MG63 (cell line): ENCODE results near the gene UFL1. TPM values are rescaled to one million over a fixed set of nuclear protein-coding genes. Genes with fewer than 3 reads are reported as not detected.
"Not testable (repeated sequence)": the region's sequence is repeated elsewhere in the genome, so short reads cannot be mapped to it uniquely, and the experiment has no call there.

ENCODE experiments used
- DNase-seq: peaks from one replicate; pipeline ENCODE4 v3.0.0-alpha.2; 2020
- H3K27me3 ChIP-seq: fragments of 250-450 bp; sonication (Bioruptor Pico); 2 replicates; pipeline ENCODE4 v1.5.1; 2020; ENCODE audit warnings: mild to moderate bottlenecking, moderate library complexity
- H3K36me3 ChIP-seq: fragments of 250-450 bp; sonication (Bioruptor Pico); 2 replicates; pipeline ENCODE4 v1.5.1; 2020; ENCODE audit warnings: mild to moderate bottlenecking, moderate library complexity
- H3K4me3 ChIP-seq: fragments of 250-450 bp; sonication (Bioruptor Pico); 2 replicates; pipeline ENCODE4 v1.5.1; 2020; ENCODE audit warnings: mild to moderate bottlenecking, moderate library complexity
- H3K9me3 ChIP-seq: fragments of 250-450 bp; sonication (Bioruptor Pico); 2 replicates; pipeline ENCODE4 v1.5.1; 2020; ENCODE audit warnings: mild to moderate bottlenecking, moderate library complexity
- total RNA-seq: library from RNA; depleted of rRNA; stranded (reverse); fragments of >200 nt; shearing (Covaris generic); gene quantifications from 2 replicates; pipeline ENCODE4 v1.2.3, GENCODE V29; 2014; ENCODE audit warnings: low replicate concordance; rRNA removed

UFL1 gene
- total RNA-seq, 1 experiment from 2014 or later = 12.6 TPM

DNA sequence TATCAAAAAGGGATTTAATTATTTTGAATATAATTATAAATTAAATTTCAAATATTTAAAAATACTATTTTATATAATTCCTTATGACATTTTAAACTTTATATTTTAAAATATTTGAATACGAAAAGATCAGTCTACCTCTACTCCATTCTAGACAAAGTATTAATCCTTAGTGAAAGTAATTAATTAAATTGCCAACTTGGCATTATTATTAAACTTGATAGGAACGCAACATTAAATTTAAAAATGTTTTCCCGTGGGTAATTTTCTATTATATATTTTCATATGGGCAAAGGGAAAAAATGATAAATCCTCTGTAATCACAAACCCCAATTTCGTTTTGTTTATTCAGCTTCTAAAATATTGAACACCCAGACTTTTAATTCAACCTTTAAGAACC lies 33.0 kb downstream of the UFL1 start:
- Histone ChIP-seq H3K36me3 (peaks cover 35% of the 10 kb centered on the region), H3K4me3 (no peak overlapping the region), H3K27me3 (no peaks in the 10 kb centered on the region), H3K9me3 (no peaks in the 10 kb centered on the region)
- DNase-seq = no peak

- H3K27me3 ChIP-seq, H3K4me3 ChIP-seq, DNase-seq, H3K9me3 ChIP-seq, H3K36me3 ChIP-seq: not testable (repeated sequence)
Observed at GRCh38 chr6:96559740-96560139, 38.1 kb downstream of the UFL1 start.

GRCh38 chr6:96562886-96563285 lies 41.3 kb downstream of the UFL1 start, which contains the start of gene FHL5:
FHL5 (plus strand) TSS chr6:96563128; CDS start chr6:96603614, 40,486 bp downstream.
- H3K9me3 ChIP-seq = no peaks in the 10 kb centered on the region; the same call in 1 of the 2 replicates
- H3K36me3 ChIP-seq = no peaks in the 10 kb centered on the region
- H3K4me3 ChIP-seq = no peak within 1 kb of the TSS
- no peak for DNase-seq
- no peaks in the 10 kb centered on the region for H3K27me3 ChIP-seq

DNA sequence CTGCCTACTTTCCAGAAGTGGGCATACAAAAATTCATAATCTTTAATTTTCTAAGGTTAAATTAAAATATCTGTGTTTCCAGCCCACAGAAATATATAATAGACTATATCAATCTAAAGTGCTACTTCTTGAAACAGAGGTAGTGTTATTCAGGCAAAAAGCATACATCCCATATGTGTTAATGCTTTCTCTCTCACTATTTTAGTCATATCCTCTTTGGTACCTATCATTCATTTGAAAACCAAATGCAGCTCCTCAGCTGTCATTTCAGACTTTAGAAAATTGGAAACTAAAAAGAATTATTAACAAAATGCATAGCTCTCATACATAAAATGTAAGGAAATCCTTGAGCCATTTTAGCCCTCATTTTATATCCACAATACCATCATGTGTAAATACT lies 42.2 kb downstream of the UFL1 start:
- H3K36me3 ChIP-seq = no peaks in the 10 kb centered on the region
- DNase-seq = no peak
- peaks cover 2% of the 10 kb centered on the region; the same call in 1 of the 2 replicates for H3K9me3 ChIP-seq
- H3K4me3 ChIP-seq = no peak overlapping the region
- no peaks in the 10 kb centered on the region for H3K27me3 ChIP-seq

GRCh38 chr6:96570053-96570452 lies 48.4 kb downstream of the UFL1 start:
- Histone ChIP-seq H3K4me3 (no peak overlapping the region), H3K36me3 (no peaks in the 10 kb centered on the region), H3K27me3 (no peaks in the 10 kb centered on the region), H3K9me3 (peaks cover 4% of the 10 kb centered on the region; the same call in 1 of the 2 replicates)
- no peak for DNase-seq

DNA sequence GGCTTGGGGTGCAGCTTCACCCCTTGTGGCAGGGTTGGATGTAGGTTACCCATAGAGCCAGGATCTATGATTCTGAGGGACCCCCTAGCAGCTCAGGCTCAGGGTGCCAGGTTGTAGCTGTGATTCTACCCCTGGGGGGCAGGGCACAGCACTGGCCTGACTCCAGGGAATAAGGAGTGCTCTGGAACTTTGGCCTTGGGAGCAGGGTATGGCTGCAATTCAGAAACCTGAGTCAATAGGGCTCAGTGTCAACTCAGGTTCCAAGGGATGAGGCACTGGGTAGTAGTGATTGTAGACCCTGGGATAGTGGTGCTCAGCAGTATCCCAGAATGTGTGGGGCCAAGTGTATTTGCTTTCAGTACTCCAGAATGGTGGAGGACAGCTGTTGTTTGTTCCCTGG lies 49.9 kb downstream of the UFL1 start:
- H3K27me3 ChIP-seq = no peaks in the 10 kb centered on the region
- DNase-seq = no peak

DNA sequence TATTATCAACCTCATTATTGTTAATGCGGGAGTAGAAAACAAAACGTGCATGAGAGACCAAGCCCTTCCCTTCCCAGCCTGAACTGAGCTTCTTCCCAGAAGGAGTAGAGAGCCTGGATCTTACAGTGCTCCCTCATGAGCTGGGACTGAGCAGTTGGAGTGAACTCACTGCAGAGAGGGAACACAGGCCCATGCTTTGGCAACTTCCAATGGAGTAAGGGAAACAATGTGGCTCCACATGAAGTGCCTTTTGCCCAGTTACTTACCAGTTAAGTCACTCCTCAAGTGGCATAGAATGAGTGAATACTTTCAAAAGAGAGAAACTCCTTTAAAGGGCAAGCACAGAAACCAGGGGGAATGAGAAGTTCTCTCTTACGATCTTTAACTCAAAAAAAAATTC lies 53.8 kb downstream of the UFL1 start:
- no peak for DNase-seq
- Histone ChIP-seq H3K4me3 (no peak overlapping the region), H3K36me3 (no peaks in the 10 kb centered on the region), H3K27me3 (no peaks in the 10 kb centered on the region), H3K9me3 (peaks cover 2% of the 10 kb centered on the region; the same call in 1 of the 2 replicates)

More for the DNA sequence above, 49.9 kb downstream of the UFL1 start:
- Histone ChIP-seq H3K36me3 (no peaks in the 10 kb centered on the region), H3K9me3 (peaks cover 4% of the 10 kb centered on the region; the same call in 1 of the 2 replicates), H3K4me3 (no peak overlapping the region)

DNA sequence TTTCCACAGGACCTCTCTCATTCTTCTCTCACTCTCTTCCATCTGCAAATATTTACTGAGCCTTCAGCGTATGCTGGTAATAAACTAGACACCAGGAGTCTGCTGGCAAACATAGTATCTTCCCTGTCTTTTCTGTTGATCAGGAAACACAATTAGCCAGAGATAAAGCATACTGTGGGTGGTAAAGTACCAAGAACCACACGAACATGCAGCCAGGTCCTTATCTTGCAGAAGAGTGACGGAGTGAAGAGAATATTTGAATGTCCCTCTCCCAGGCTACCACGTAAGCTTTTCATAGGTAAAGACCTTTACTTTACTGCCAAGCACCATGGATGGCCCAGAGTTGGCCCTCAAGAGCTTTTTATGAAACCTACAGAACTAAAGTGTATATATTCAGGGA lies 54.6 kb downstream of the UFL1 start:
- H3K27me3 ChIP-seq = no peaks in the 10 kb centered on the region
- H3K36me3 ChIP-seq = no peaks in the 10 kb centered on the region
- no peak for DNase-seq
- peaks cover 2% of the 10 kb centered on the region; the same call in 1 of the 2 replicates for H3K9me3 ChIP-seq
- no peak overlapping the region for H3K4me3 ChIP-seq

DNA sequence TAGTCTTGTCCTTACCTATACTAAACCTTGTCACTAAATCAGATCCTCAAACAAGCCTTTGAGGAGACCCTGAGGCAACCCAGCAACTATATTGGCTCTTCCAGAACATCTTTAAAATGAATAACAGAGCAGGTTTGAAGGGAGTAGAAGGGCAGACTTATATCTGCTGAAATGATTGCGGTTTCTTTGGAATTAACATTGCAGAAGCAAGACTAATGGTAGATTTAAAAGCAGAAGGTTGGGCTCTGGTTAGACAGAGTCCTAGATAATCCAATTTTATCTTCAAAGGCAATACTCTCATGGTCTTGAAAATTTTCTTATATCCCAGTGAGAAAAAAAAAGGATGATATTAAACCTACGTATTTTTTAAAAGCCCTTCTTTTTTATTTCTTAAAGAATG lies 60.4 kb downstream of the UFL1 start:
- DNase-seq = no peak
- no peak overlapping the region for H3K4me3 ChIP-seq
- no peaks in the 10 kb centered on the region for H3K9me3 ChIP-seq
- H3K36me3 ChIP-seq = no peaks in the 10 kb centered on the region
- H3K27me3 ChIP-seq = no peaks in the 10 kb centered on the region

DNA sequence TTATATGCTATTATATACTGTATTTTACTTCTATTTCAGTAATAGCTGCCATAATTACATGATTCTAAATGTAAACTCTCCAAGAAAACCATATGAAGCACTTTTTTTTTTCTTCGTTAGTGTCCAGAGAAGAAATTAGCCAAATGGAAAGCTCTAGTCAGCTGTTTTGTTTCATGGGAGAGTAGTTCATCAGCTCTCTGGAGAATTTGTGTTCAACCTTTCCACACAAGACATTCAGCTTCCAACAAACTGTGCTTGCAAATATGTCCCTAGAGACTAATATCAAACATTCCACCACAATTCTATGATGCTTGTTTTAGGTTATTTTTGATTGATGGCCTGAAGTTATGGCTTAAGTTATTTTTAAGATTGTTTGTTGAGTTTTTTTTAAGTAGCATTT lies 60.8 kb downstream of the UFL1 start:
- H3K27me3 ChIP-seq = no peaks in the 10 kb centered on the region
- H3K36me3 ChIP-seq = no peaks in the 10 kb centered on the region
- no peak overlapping the region for H3K4me3 ChIP-seq
- DNase-seq = no peak
- no peaks in the 10 kb centered on the region for H3K9me3 ChIP-seq

GRCh38 chr6:96604420-96604819 lies 82.8 kb downstream of the UFL1 start:
- Histone ChIP-seq H3K36me3 (no peaks in the 10 kb centered on the region), H3K4me3 (no peak overlapping the region), H3K9me3 (no peaks in the 10 kb centered on the region), H3K27me3 (no peaks in the 10 kb centered on the region)
- no peak for DNase-seq

Other genes starting within 250 kb of the UFL1 start
- not detected in 2 replicates for gene FHL5, start 41.3 kb downstream of the UFL1 start, total RNA-seq